ENCODE data around the gene FOXK2. TPM values are rescaled to one million over a fixed set of nuclear protein-coding genes. Genes with fewer than 3 reads are reported as not detected.

The FOXK2 gene
- total RNA-seq, 2 donors from 2014 or later = 27.8 to 40.3 TPM

DNA sequence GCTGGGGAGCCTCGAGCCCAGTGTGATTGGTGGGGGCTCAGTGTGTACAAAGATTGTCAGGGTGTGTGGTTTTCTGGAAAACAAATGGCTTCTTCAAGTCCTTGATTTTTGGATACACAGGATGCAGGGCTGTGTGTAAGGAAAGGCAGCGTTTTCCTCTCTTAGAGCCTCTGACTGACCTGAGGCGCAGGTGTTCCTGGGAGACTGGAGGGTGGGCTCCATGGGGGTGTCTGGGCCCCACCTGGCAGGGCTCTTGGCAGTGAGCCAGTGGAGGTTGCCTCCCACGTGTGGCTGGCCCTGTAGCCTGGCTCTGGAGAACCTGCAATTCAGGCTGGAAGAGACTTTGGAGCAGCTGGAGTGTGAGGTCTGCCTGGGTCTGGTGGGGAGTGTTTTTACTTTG lies 5.0 kb downstream of the FOXK2 start:
- H3K9me3 ChIP-seq = no peaks in the 10 kb centered on the region
- H3K4me3 ChIP-seq = no peak overlapping the region
- peaks cover 0 to 84% of the 10 kb centered on the region in 2 donors for H3K4me1 ChIP-seq
- H3K36me3 ChIP-seq = no peaks in the 10 kb centered on the region
- H3K27me3 ChIP-seq = no peaks in the 10 kb centered on the region
- TF ChIP-seq, protein P1, sequence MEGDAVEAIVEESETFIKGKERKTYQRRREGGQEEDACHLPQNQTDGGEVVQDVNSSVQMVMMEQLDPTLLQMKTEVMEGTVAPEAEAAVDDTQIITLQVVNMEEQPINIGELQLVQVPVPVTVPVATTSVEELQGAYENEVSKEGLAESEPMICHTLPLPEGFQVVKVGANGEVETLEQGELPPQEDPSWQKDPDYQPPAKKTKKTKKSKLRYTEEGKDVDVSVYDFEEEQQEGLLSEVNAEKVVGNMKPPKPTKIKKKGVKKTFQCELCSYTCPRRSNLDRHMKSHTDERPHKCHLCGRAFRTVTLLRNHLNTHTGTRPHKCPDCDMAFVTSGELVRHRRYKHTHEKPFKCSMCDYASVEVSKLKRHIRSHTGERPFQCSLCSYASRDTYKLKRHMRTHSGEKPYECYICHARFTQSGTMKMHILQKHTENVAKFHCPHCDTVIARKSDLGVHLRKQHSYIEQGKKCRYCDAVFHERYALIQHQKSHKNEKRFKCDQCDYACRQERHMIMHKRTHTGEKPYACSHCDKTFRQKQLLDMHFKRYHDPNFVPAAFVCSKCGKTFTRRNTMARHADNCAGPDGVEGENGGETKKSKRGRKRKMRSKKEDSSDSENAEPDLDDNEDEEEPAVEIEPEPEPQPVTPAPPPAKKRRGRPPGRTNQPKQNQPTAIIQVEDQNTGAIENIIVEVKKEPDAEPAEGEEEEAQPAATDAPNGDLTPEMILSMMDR (IDR thresholded peaks at IDR 0.05) = no peak
- peak overlapping the region in 1 of 2 donors; percentile 42 for H3K27ac ChIP-seq
- no peak for DNase-seq (ENCODE audit: low spot score)

- no peak overlapping the region for H3K4me3 ChIP-seq
- no peaks in the 10 kb centered on the region for H3K27me3 ChIP-seq
- DNase-seq (ENCODE audit: low spot score) = no peak
- peaks cover 0 to 90% of the 10 kb centered on the region in 2 donors for H3K4me1 ChIP-seq
- H3K36me3 ChIP-seq = no peaks in the 10 kb centered on the region
- TF ChIP-seq, protein P1 (IDR thresholded peaks at IDR 0.05) = no peak
- no peaks in the 10 kb centered on the region for H3K9me3 ChIP-seq
- peak overlapping the region; percentile 71 to 91 for H3K27ac ChIP-seq
Observed at GRCh38 chr17:82525712-82526111, 6.2 kb downstream of the FOXK2 start.

GRCh38 chr17:82527898-82528297 lies 8.4 kb downstream of the FOXK2 start:
- no peak for DNase-seq (ENCODE audit: low spot score)
- H3K4me1 ChIP-seq = peaks cover 0 to 84% of the 10 kb centered on the region in 2 donors
- TF ChIP-seq, protein P1 (IDR thresholded peaks at IDR 0.05) = no peak
- no peaks in the 10 kb centered on the region for H3K9me3 ChIP-seq
- H3K36me3 ChIP-seq = no peaks in the 10 kb centered on the region
- no peak overlapping the region for H3K4me3 ChIP-seq
- H3K27ac ChIP-seq = peak overlapping the region; percentile 71 to 91
- H3K27me3 ChIP-seq = no peaks in the 10 kb centered on the region

DNA sequence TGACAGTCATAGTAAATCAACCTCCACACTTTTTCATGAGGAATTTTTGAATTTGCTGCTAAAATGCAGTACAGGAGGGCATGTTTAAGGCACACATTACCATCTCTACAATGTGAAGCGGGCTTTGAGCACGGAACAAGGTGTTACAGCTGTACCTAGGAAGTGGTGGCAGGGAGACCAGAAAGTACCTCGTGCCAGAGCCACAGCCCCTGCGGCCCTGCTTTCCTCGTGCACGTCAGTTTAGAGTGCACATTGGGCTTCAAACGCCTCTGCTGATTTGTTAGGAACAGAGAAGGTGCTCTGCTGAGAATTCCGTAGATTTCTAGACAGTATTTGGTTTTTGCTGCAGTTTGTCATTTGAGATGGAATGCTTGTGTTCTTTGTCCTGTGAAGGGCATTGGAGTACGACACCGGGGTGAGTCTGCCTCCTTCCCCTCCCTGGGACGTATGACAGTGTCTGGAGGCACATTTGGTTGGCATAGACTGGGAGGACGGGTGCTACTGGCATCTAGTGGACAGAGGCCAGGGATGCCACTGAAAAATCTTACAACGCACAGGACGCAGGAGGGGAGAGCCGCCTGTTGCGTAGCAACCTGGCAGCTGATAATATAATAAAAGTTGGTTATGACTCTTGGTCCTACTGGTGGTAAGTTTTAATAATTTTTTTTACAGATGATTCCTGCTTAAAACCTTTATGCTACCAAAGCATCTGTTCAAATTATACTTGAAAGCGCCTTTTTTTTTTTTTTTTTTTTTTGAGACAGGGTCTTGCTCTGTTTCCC lies 9.1 kb downstream of the FOXK2 start:
- Histone ChIP-seq H3K9me3 (no peaks in the 10 kb centered on the region), H3K27me3 (no peaks in the 10 kb centered on the region), H3K4me1 (peaks cover 0 to 79% of the 10 kb centered on the region in 2 donors), H3K36me3 (no peaks in the 10 kb centered on the region), H3K27ac (peak overlapping the region; percentile 71 to 91), H3K4me3 (no peak overlapping the region)
- peak; percentile 73 for DNase-seq (ENCODE audit: low spot score)
- TF ChIP-seq, protein P1 (IDR thresholded peaks at IDR 0.05) = peak; percentile 29 to 51

- Histone ChIP-seq H3K36me3 (no peaks in the 10 kb centered on the region), H3K4me3 (no peak overlapping the region), H3K4me1 (peaks cover 0 to 75% of the 10 kb centered on the region in 2 donors), H3K27ac (peak overlapping the region; percentile 71 to 91), H3K9me3 (no peaks in the 10 kb centered on the region), H3K27me3 (no peaks in the 10 kb centered on the region)
- DNase-seq (ENCODE audit: low spot score) = no peak
- TF ChIP-seq, protein P1 (IDR thresholded peaks at IDR 0.05) = no peak
Observed at GRCh38 chr17:82529914-82530300, 10.4 kb downstream of the FOXK2 start.
